CD4-positive, alpha-beta T cell treated with Interleukin-17A for 1 hour (primary cell): ENCODE data around the gene P3H2.
"Not testable (repeated sequence)": the region's sequence is repeated elsewhere in the genome, so short reads cannot be mapped to it uniquely, and the experiment has no call there.

Source experiments
- DNase-seq: peaks from one replicate; pipeline ENCODE4 v3.0.0-alpha.2; 2020

Gene P3H2

GRCh38 chr3:189967254-189967865 lies 153.3 kb downstream of the P3H2 start:
- DNase-seq, result peak; percentile 56

- no peak for DNase-seq
These were observed 153.9 kb downstream of the P3H2 start for GRCh38 chr3:189966843-189967242.

DNA sequence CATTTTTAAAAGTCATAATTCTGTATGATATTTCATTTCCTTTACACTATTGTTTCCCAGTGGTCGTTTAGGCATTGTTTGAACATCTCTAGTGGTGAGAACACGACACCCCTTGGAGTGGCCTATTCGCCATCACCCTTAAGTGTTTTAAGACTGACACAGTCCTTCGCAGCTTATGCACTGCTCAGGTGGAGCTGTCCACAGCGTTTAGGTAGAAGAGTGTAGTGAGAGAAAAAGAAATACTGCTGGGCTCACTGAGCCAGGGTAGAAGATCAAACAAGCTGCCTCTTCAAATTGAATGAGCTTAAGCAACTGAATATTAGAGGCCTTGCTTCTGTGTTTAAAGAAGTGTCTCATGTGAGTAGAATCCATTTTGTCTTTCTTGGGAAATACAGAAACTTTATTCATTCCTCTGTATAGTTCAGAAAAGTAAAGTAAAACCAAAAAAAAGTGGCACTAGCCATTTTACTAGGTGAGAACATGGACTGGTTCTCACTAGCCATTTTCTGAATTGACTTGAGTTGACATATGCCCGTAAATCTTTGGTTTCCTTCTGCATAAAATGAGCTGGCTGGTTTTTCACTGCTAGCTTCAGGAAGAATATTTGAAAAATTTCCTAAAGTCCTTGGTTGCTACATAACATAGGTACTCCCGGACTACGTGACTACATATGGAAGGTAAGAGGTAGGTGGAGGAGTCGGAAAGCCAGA lies 155.9 kb downstream of the P3H2 start:
- no peak for DNase-seq

GRCh38 chr3:189962466-189962865 lies 158.2 kb downstream of the P3H2 start:
- no peak for DNase-seq

DNA sequence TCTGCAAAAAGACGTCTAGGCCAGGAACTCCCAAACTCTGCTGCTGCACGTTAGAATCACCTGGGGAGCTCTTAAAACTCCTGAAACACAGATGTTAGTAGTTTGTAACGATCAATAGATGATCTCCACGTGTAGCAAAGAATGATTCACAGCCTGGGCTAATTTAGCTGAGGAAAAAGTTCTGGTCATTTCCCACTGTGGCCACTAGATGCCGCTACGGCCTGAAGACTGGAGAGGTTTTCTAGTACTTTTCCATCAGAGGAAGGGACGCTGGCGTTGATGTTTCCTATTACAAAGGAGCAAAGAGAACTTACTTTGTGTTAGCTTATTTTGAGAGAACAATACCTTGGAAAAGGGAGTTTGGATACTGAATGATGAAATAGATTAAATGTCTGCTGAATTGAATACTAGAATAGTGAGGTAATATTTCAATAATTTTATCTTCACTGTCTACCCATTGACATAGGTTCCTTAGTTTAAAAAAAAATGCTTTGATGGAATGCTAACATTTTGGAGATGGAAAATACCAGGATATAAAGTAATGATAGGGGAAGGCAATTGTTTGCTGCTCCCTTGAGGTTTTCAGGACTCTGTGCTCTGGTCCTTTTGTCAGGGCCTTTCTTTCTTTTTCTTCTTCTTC lies 159.1 kb downstream of the P3H2 start:
- DNase-seq, result peak; percentile 63

GRCh38 chr3:189961086-189961485 lies 159.6 kb downstream of the P3H2 start:
- not testable (repeated sequence) for DNase-seq

DNA sequence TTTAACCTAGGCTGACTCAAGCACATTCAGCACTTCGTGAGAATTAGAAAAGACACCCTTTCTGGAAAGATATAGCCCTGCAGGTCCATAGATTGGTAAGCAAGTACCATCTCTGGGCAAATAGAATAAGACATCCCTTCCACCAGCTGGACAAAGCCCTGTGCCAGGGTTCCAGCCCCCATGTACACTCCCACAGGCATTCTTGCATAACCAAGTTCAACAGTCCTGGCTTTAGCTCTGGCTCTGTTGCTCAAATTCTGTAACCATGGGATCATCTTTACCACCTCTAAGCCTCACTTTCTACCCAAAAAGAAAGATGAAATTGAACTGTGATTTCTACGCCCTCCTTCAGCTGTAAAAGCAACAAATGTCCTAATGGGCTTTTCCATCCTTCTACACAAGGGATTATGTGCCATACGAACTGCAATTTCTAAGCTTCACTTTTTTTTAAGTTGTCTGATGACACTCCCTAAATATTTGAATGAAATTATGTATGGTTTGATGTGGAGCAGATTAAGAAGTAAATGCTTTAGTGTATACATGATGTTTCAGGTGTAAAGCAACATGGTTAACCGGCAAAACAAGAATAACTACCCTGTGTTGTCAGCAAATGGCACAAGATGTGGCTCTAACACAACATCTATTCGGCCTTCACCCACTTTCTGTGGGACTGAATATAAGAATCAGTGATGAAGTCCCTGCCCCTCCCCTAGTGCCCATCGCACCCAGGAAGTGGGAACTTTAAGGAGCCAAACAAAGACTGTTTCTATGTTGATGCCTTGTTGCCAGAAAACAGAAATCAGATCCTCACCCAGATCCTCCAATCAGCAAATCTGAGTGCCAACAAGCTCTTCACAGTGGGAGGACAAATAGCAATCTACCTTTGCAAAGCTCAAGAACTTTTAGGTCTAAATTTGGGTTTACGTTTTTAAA lies 165.7 kb downstream of the P3H2 start:
- no peak for DNase-seq

- DNase-seq, result no peak
These were observed 167.1 kb downstream of the P3H2 start for GRCh38 chr3:189953551-189953950.

GRCh38 chr3:189952272-189952671 lies 168.4 kb downstream of the P3H2 start:
- no peak for DNase-seq

- no peak for DNase-seq
These were observed 170.4 kb downstream of the P3H2 start for GRCh38 chr3:189950258-189950657.

DNA sequence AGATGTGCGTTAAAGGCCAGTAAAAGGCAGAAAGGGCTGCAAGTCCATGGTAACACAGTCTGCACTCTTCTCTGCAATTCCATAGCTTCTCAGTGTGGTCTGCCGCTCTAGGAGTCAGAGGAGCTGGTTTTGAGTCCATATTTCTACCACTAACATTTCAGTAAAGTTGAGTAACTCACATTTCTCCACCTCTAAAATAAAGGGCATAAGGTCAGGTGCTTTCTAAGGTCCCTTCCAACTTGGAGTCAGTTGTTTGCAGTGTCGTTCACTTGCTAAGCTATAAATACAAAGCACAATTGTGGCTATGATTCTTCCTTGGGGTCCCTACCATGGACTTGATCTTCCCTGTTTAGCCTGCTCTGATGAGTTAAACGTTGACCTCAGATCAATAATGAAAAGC lies 171.1 kb downstream of the P3H2 start:
- DNase-seq, result no peak

GRCh38 chr3:189948724-189949045 lies 172.0 kb downstream of the P3H2 start:
- no peak for DNase-seq

DNA sequence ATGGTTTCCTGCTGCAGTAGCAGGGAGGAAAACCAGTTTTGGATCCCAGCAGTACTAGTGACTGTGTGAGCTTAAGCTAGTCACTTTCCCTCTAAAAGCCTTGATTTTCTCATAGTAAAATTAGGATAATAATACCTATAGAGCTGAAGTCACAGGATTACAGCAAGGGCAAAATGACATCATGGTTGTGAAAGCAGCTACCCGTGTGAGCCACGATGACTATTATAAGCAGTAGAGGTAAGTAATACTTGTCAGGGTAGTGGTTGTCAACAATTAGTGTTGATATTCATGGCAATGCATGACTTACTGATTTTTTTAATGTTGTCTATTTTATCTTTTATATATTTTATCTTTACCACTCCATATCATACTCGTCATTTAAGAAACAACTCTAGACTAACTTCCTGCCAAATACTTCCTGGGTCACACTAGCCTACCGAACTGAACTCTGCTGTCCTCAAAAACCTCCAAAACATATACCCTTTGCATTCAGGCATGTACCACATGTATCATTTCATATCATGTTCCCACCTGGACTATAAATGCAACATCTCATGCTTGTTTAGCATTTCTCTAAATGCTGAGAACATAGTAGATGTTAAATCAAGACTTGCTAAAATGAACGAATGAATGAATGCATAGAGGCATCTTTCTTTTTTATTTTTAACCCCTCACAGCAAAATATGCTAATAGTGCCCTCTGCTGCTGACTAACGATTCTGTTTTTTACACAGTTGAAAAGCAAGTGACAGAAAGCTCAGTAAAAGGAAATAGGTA lies 172.6 kb downstream of the P3H2 start:
- peak; percentile 27 for DNase-seq

DNA sequence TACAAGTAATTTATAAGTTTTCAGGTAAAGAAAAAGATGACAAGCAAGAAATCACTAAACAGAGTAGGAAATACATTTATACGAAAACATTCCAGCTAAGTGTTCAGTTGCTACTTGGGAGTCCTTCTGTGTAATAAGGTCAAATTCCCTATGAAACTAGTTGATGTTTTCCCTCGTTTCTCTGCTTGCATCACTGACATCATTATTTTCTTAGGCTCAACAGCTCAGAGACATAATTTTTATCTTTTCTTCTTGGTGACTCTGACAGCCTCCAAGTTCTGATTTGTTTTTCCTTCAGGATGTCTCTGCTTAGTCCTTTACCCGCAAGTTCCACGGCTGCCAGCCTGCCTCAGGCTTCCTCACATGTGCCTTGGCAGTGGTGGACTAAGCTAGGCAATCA lies 173.6 kb downstream of the P3H2 start:
- no peak for DNase-seq

DNA sequence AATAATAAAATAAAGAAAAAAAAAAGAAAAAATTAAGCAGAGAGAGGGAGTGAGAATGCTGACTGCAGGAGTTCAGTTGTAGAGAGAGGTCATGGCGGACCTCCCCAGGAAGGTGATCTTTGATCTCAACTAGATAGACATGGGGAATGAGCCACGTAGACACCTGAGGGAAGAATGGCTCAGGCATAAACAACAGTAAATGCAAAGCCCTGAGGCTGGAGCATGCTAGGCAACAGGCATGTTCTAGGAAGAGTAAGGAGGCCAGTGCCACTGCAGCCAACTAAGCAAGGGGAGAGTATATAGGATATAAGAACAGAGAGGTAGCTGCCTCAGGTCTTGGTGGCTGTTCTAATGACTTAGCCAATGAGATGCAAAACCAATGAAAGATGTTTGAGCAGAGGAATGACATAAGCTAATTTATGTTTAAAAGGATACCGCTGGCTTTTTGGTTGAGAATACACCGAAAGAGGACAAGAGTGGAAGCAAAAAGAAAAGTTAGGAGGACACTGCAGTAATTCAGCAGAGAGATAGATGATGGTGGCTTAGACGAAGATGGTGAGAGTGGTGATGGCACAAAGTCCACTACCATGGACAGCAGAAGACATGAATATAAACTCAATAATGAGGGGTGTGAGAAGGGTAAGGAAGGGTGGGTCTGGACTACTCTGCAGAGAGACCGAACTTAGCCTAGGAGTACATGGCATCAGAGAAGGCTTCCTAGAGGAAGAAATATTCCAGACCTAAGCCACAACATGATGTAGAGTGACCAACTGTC lies 174.6 kb downstream of the P3H2 start:
- DNase-seq, result no peak

- no peak for DNase-seq
These were observed 176.2 kb downstream of the P3H2 start for GRCh38 chr3:189944285-189945145.

GRCh38 chr3:189942948-189943347 lies 177.7 kb downstream of the P3H2 start:
- no peak for DNase-seq

DNA sequence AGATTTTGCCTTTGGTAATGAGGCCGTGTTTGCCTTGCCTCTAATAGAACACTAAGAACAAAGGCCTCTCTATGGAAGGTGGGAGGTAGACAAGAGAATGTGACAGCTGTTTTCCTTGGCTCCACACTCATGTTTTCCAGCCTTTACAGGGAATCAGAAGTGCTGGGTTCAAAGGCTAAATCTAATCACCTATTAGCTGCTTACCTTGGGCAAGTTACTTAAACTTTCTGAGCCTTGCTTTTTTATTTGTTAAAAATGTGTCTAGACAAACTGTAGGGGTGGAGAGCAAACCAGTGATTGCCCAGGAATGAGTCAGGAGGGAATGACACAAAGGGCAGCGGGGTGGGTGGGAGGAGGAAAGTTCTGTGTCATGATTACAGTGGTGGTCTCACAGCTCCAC lies 179.0 kb downstream of the P3H2 start:
- no peak for DNase-seq

- no peak for DNase-seq
These were observed 179.6 kb downstream of the P3H2 start for GRCh38 chr3:189941125-189941524.

DNA sequence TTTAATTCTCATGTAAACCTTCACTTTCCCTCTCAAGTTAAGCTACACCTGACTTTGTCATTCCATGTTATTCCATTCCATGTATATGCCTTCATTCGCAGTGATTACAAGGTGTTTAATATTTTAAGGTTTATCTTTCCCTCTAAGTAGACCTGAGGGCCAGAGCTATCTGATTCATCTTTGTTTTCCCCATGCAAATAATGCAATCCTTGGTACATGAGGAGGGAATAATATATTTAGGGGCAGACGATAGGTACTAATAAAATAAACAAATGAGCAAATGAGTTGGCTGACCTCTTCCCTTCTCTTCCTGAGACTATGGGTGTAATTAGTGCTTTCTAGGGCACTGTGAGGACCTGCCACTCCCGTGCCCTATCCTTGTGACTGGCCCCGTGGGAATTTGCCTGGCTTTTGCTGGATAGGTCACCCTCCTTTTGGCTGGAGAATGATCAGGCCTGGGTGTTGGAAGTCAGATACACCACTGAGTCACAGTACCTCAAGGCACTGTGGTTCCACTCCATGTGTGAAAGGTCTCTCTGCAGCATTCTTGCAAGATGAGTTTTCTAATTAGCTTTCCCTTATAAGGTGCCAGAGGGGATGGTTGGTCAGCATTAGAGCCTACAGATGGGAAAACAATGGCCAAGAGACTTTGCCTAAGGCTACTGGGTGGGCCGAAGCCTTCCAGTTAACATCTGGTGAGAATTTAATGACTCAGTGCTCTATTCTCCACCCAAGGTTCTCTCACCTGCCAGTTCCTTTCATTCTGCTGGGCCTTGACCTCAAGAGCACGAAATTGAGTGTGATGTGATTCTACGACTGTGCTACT lies 183.2 kb downstream of the P3H2 start:
- no peak for DNase-seq
